GM18511 (cell line): ENCODE data around the gene PKM.
"Not testable (repeated sequence)": the region's sequence is repeated elsewhere in the genome, so short reads cannot be mapped to it uniquely, and the experiment has no call there.

Source experiments
- ATAC-seq: cut with Tn5 transposase; IDR thresholded peaks from one replicate; pipeline ENCODE4 v1.9.1; 2021; ENCODE audit warnings: mild to moderate bottlenecking, moderate library complexity; ENCODE audit not compliant: unreplicated experiment

Gene PKM

GRCh38 chr15:72179950-72180581, 50.9 kb downstream of the PKM start:
- ATAC-seq = no peak

DNA sequence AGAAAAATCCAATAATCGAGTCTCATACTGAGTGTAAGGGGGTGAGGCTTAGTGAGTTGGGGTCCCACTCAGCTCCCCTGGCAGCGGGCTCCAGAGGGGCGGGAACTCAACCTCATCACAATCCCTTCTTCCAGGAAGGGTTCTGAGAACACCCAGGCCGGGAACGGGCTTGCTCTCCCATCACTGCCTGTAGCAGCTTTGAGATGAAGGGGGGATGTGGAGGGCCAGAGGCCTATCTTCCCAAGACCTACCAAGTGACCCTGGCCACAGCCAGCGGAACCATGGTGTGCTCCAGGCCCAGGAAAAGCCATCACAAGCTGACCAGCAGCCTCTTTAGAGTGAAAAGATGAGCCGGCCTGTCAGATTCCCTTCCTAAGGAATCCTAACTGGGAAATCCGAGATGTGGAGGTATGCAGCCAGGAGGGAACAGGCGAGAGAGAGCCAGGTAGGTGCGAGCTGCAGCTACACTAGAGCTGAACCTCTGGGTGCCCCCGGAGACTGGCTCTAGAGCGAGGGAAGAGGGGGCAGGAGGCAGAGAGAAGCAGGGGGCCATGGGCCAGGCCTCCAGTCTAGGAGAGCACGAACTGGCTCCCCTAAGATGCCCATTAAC, 51.9 kb downstream of the PKM start:
- ATAC-seq = no peak

DNA sequence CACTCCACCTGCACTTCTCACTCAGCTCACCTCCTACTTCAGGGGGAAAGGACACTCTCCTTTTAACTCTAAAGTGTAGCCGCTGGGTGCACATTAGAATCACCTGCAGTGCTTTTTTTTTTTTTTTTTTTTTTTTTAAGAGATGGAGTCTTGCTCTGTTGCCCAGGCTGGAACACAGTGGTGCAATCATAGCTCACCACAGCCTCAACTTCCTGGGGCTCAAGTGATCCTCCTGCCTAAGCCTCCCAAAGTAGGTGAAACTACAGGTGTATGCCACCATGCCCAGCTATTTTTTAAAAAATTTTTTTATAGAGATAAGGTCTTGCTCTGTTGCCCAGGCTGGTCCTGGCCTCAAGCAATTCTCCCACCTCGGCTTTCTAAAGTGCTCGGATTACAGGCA, 54.2 kb downstream of the PKM start:
- no peak for ATAC-seq

DNA sequence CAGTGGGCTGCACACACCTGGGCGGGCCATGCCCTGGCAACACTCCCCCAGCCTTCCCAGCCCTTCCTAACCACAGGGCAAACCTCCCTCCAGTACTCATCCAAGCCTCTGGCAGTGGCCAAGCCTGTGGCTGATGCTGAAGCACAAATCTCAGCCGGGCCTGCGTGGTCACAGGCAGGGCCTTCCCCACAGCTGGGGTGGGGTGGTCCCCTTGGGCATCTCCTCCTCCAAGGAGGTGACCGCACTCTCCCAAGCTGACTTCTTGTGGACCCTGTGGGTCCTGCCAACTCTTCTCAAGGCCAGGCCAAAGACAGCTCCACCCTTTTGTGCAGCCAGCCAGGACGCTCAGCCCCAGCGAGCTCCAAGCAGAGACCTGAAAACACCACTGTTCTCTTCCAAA, 54.8 kb downstream of the PKM start:
- no peak for ATAC-seq

DNA sequence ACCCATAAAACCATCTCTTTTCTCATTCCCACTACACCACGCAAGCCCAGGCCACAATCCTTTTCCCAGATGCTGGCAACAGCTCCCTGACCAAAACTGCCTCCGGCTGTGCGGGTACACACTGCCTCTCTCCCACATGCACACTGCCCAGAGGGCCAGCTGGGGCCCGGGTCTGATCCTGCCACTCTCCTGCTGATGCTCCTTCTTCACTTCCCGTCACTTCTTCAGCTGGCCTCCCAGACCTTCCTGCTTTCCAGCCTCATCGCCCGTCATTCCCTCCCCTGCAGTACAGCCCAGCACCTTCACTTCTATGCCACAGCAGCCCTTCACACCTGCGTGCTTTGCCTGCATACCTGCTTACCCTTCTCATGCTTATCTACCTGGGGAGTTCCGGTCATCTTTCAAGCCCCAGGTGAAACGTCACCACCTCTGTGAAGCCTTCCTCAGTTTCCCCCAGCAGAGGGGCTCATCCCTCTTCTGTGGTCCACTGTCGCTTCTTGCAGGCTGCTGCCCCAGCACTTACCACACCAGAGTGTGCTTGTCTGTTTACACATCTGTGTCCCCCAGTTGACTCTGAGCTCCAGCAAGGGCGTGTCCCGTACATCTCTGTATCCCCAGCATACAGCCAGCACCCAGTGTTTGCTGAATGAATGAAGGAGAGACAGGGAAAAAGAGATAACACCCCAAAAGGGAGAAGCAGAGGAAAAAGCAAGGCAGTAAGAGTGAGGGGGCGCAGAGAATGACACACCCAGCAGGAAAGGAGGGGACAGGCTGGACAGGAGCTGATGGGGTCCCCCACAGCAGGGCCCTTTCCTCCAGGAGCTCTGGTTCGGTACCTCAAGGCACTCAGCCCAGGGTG, 55.6 kb downstream of the PKM start:
- ATAC-seq = no peak

DNA sequence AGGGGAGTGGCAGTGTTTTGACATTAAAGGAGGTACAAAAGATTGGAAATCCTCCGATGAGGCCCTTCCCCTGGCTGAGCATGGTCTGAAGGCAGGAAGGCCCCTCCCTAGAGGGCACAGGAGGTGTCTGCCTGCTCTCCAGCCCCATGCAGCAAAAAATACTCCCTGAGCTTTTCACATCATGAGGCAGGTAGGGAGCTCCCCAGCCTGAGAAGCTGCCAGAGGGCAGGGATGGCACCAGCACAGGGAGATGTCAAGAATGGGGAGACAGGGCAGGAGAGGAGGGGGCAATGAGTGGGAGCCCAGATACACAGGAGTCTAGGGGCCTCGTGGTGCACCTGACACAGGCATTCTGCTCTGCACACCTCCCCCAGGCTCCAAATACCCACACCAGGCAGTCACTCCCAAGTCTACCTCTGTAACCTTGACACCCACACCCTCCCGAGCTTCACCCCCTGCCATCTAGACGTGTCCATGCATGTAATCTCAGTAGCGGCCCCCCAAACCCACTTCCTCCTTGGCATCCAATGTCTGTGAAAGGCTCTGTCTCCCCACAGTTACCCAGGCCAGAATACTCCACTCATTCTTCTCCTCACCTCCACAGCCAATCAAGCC, 56.3 kb downstream of the PKM start:
- no peak for ATAC-seq

GRCh38 chr15:72173864-72174550, 57.0 kb downstream of the PKM start:
- no peak for ATAC-seq

GRCh38 chr15:72173401-72173800, 57.6 kb downstream of the PKM start:
- no peak for ATAC-seq

DNA sequence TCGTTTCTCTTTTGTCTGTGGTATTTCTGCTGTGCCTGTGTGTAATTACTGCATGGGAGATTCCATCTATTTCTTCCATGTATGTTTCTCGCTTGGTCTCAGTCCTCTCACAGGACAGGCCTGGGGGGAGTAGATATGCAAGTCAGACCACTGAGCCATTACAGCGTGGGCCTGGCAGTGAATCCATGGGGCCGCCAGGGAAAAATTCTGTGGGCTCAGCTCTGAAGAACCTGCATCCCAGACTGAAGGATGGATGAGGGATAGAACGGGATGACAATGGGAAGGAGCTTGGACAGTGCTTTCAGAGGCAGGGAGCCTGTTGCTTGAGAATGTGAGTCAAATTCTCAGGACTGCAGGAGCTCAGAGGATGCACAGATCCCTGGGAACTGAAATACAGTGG, 58.2 kb downstream of the PKM start:
- ATAC-seq = no peak

GRCh38 chr15:72171978-72172377, 59.0 kb downstream of the PKM start:
- ATAC-seq = not testable (repeated sequence)

GRCh38 chr15:72170691-72171090, 60.3 kb downstream of the PKM start:
- no peak for ATAC-seq

- ATAC-seq = no peak
These were observed 60.9 kb downstream of the PKM start for GRCh38 chr15:72169921-72170611.

DNA sequence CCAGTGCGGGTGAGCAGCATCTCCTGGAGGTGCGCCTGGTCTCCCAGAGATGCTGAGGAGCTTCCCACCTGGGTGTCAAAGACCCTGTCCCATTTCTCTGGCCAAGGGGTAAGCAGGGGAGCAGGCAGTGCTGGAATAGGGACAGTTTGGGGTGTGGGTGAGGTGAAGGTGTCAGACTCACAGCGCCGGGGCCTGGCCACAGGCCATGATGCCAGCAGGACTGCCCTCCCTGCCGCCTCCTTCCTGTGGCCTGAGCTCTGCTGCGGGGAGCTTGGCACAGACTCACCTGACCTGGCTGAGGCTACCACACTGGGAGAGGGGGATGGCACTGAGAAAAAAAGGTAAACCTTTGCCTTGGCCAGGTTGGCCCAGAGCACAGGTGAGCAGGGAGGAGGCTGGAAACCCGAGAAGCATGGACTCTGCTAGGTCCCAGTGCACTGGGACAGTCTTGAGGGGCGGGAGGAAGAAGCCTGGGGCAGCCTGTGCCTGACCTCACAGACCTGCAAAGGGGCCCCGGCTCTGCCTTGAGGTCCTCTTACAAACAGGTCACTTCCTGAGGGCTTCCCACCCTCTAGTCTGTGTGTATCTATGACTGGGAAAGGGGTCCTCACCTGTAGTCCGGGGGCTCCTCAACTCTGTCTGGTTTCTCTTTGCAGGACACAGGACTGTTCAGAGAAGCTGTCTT, 61.6 kb downstream of the PKM start:
- ATAC-seq = no peak

GRCh38 chr15:72168808-72169190, 62.2 kb downstream of the PKM start:
- ATAC-seq = no peak

GRCh38 chr15:72168131-72168807, 62.7 kb downstream of the PKM start:
- ATAC-seq = no peak

GRCh38 chr15:72167445-72167844, 63.5 kb downstream of the PKM start:
- no peak for ATAC-seq

GRCh38 chr15:72166716-72167417, 64.1 kb downstream of the PKM start:
- no peak for ATAC-seq

GRCh38 chr15:72163719-72164118, 67.3 kb downstream of the PKM start:
- no peak for ATAC-seq

- ATAC-seq = no peak
These were observed 68.4 kb downstream of the PKM start for GRCh38 chr15:72162569-72162968.
